Measurements from ENCODE around the gene DCST1.

- no peak for TF ChIP-seq REST (IDR thresholded peaks at IDR 0.05; ENCODE audit: insufficient read depth in 1 of 2, low read depth in 2 of 2, low read length in 2 of 2)
- no peak for TF ChIP-seq TAF1 (IDR thresholded peaks at IDR 0.05; ENCODE audit: borderline replicate concordance, insufficient read depth, low read length)
- no peak for TF ChIP-seq POLR2AphosphoS5 (IDR thresholded peaks at IDR 0.05; ENCODE audit: low read depth, low read length)
- TF ChIP-seq FOXP2 (optimal IDR thresholded peaks at IDR 0.05; ENCODE audit: borderline replicate concordance, extremely low read depth, extremely low read length, insufficient read depth): no peak
- TF ChIP-seq SIN3A (IDR thresholded peaks at IDR 0.05; ENCODE audit: borderline replicate concordance, insufficient read depth, low read length): no peak
These were observed 39.1 kb downstream of the DCST1 start for GRCh38 chr1:155072531-155073289.

All from PFSK-1 (cell line).